H1 (cell line): ENCODE results near the gene BNC2. TPM values are rescaled to one million over a fixed set of nuclear protein-coding genes. Genes with fewer than 3 reads are reported as not detected.

Experiments used
- polyA plus RNA-seq, 7 experiments: library from polyadenylated mRNA; depleted of rRNA in 3 of 7; stranded (reverse) in 5 of 7; unstranded in 2 of 7; fragments of >200 nt in 5 of 7; fragments of 200-250 nt in 2 of 7; gene quantifications; 1 replicate in 5 of 7; 2 replicates in 1 of 7; 4 replicates in 1 of 7; pipeline versions ENCODE4 v1.2.1 to v1.2.3, GENCODE V29; 2011 to 2013; ENCODE audit warnings: missing spikeins in 2 of 7, mixed read lengths in 2 of 7
- total RNA-seq: library from RNA; stranded (reverse); fragmentation: NEBNext Ultra II Directional; extraction: Animal tissue kit (Norgen Biotek cat#: 25700); gene quantifications from 2 replicates; pipeline ENCODE4 v1.2.1, GENCODE V29; 2021
- TF ChIP-seq, protein P1 (sequence below): IDR thresholded peaks from 2 replicates; pipeline ENCODE4 v1.6.1; 2011; ENCODE audit warnings: low read depth, mild to moderate bottlenecking, low read length; ENCODE audit not compliant: insufficient read depth

Gene BNC2
- total and polyA plus RNA-seq, 2 of the 8 experiments (the other 6 are each of a cell fraction or from before 2014, with no cell fraction given), result 16.0 to 26.8 TPM

DNA sequence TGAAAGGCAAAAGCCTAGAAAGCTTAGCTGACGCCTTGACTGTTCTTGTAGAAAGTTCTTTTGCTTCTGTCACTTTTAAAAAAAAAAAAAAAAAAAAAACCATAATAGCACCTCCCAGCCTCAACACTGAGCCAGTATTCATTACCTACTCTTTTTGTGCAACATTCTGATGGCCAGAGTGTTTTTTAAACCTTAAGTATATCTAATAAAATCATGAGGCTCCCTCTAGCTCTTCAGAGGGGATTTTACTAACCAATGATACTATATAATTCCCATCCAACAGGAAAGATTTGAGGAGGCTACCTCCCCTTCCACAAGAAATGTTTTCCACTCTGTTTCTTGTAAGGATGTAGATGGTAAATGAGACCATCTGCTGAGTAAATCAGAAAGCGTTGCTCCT lies 3.9 kb downstream of the BNC2 start (continued):
- TF ChIP-seq, protein P1, sequence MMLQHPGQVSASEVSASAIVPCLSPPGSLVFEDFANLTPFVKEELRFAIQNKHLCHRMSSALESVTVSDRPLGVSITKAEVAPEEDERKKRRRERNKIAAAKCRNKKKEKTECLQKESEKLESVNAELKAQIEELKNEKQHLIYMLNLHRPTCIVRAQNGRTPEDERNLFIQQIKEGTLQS, result no peak
